ENCODE results near the gene TRIO.

The TRIO gene

GRCh38 chr5:14534773-14535172 is 391.6 kb downstream of the TRIO start:
- TF ChIP-seq EZH2phosphoT487 (IDR thresholded peaks at IDR 0.05; ENCODE audit: borderline replicate concordance, low read length) = no peak
- Histone ChIP-seq H4K20me1 (ENCODE audit: control insufficient read depth, insufficient read depth, low read depth, low read length) (no peaks in the 10 kb centered on the region), H3K36me3 (ENCODE audit: control insufficient read depth, low read length) (no peaks in the 10 kb centered on the region), H3K79me2 (ENCODE audit: control insufficient read depth, low read length) (no peaks in the 10 kb centered on the region), H3F3A (ENCODE audit: control insufficient read depth, insufficient read depth) (no peaks in the 10 kb centered on the region), H3K4me1 (ENCODE audit: control insufficient read depth, low read length) (peaks cover 8% of the 10 kb centered on the region), H3K4me3 (ENCODE audit: low read length) (no peak overlapping the region), H3K9me3 (ENCODE audit: control insufficient read depth, insufficient read depth, low read length) (no peaks in the 10 kb centered on the region), H3K27me3 (ENCODE audit: control insufficient read depth, low read length) (no peaks in the 10 kb centered on the region), H3K9me2 (replicated peaks; ENCODE audit: control insufficient read depth, low read length) (no peaks in the 10 kb centered on the region), H3K4me2 (ENCODE audit: low read length) (no peak overlapping the region), H3K27ac (ENCODE audit: low read depth, low read length) (no peak overlapping the region)

GRCh38 chr5:14545308-14545707 is 402.2 kb downstream of the TRIO start:
- H3K4me1 ChIP-seq (ENCODE audit: control insufficient read depth, low read length) = no peaks in the 10 kb centered on the region
- TF ChIP-seq EZH2phosphoT487 (IDR thresholded peaks at IDR 0.05; ENCODE audit: borderline replicate concordance, low read length) = no peak
- H3K4me3 ChIP-seq (ENCODE audit: low read length) = no peak overlapping the region
- no peaks in the 10 kb centered on the region for H3K79me2 ChIP-seq (ENCODE audit: control insufficient read depth, low read length)
- no peaks in the 10 kb centered on the region for H4K20me1 ChIP-seq (ENCODE audit: control insufficient read depth, insufficient read depth, low read depth, low read length)
- no peak overlapping the region for H3K27ac ChIP-seq (ENCODE audit: low read depth, low read length)
- H3K36me3 ChIP-seq (ENCODE audit: control insufficient read depth, low read length) = no peaks in the 10 kb centered on the region
- H3F3A ChIP-seq (ENCODE audit: control insufficient read depth, insufficient read depth) = no peaks in the 10 kb centered on the region
- H3K9me2 ChIP-seq (replicated peaks; ENCODE audit: control insufficient read depth, low read length) = no peaks in the 10 kb centered on the region
- H3K9me3 ChIP-seq (ENCODE audit: control insufficient read depth, insufficient read depth, low read length) = peaks cover 6% of the 10 kb centered on the region; the same call in 1 of the 2 replicates
- H3K27me3 ChIP-seq (ENCODE audit: control insufficient read depth, low read length) = no peaks in the 10 kb centered on the region; the same call in 1 of the 2 replicates
- no peak overlapping the region for H3K4me2 ChIP-seq (ENCODE audit: low read length)

- Histone ChIP-seq H3K27ac (ENCODE audit: low read depth, low read length) (no peak overlapping the region), H3K27me3 (ENCODE audit: control insufficient read depth, low read length) (no peaks in the 10 kb centered on the region; the same call in 1 of the 2 replicates), H3K36me3 (ENCODE audit: control insufficient read depth, low read length) (no peaks in the 10 kb centered on the region), H3K4me2 (ENCODE audit: low read length) (no peak overlapping the region), H3K9me2 (replicated peaks; ENCODE audit: control insufficient read depth, low read length) (no peaks in the 10 kb centered on the region), H4K20me1 (ENCODE audit: control insufficient read depth, insufficient read depth, low read depth, low read length) (no peaks in the 10 kb centered on the region), H3K4me1 (ENCODE audit: control insufficient read depth, low read length) (no peaks in the 10 kb centered on the region), H3K79me2 (ENCODE audit: control insufficient read depth, low read length) (no peaks in the 10 kb centered on the region), H3K9me3 (ENCODE audit: control insufficient read depth, insufficient read depth, low read length) (peaks cover 6% of the 10 kb centered on the region; the same call in 1 of the 2 replicates), H3F3A (ENCODE audit: control insufficient read depth, insufficient read depth) (no peaks in the 10 kb centered on the region), H3K4me3 (ENCODE audit: low read length) (no peak overlapping the region)
- no peak for TF ChIP-seq EZH2phosphoT487 (IDR thresholded peaks at IDR 0.05; ENCODE audit: borderline replicate concordance, low read length)
- no peak for TF ChIP-seq CTCF (IDR thresholded peaks at IDR 0.05; ENCODE audit: low read depth, low read length, poor library complexity, severe bottlenecking)
Measured at GRCh38 chr5:14545862-14546261, 402.7 kb downstream of the TRIO start.

GRCh38 chr5:14547666-14548065 is 404.5 kb downstream of the TRIO start:
- Histone ChIP-seq H3K79me2 (ENCODE audit: control insufficient read depth, low read length) (no peaks in the 10 kb centered on the region), H3K9me3 (ENCODE audit: control insufficient read depth, insufficient read depth, low read length) (no peaks in the 10 kb centered on the region), H3K4me1 (ENCODE audit: control insufficient read depth, low read length) (no peaks in the 10 kb centered on the region), H3K27me3 (ENCODE audit: control insufficient read depth, low read length) (no peaks in the 10 kb centered on the region; the same call in 1 of the 2 replicates), H3K4me2 (ENCODE audit: low read length) (no peak overlapping the region), H3K4me3 (ENCODE audit: low read length) (no peak overlapping the region), H3K27ac (ENCODE audit: low read depth, low read length) (no peak overlapping the region), H3K36me3 (ENCODE audit: control insufficient read depth, low read length) (no peaks in the 10 kb centered on the region), H3K9me2 (replicated peaks; ENCODE audit: control insufficient read depth, low read length) (no peaks in the 10 kb centered on the region), H3F3A (ENCODE audit: control insufficient read depth, insufficient read depth) (no peaks in the 10 kb centered on the region), H4K20me1 (ENCODE audit: control insufficient read depth, insufficient read depth, low read depth, low read length) (no peaks in the 10 kb centered on the region)
- TF ChIP-seq CTCF (IDR thresholded peaks at IDR 0.05; ENCODE audit: low read depth, low read length, poor library complexity, severe bottlenecking) (no peak), EZH2phosphoT487 (IDR thresholded peaks at IDR 0.05; ENCODE audit: borderline replicate concordance, low read length) (no peak)
